NCI-H1105 (cell line): ENCODE data around the gene SULT2B1.

Experiments used
- DNase-seq: peaks from one replicate; lab custom pipeline; 2025; lab: John Stamatoyannopoulos, UW

Gene SULT2B1

GRCh38 chr19:48634424-48635262, 82.7 kb downstream of the SULT2B1 start:
- peak; percentile 95 for DNase-seq

DNA sequence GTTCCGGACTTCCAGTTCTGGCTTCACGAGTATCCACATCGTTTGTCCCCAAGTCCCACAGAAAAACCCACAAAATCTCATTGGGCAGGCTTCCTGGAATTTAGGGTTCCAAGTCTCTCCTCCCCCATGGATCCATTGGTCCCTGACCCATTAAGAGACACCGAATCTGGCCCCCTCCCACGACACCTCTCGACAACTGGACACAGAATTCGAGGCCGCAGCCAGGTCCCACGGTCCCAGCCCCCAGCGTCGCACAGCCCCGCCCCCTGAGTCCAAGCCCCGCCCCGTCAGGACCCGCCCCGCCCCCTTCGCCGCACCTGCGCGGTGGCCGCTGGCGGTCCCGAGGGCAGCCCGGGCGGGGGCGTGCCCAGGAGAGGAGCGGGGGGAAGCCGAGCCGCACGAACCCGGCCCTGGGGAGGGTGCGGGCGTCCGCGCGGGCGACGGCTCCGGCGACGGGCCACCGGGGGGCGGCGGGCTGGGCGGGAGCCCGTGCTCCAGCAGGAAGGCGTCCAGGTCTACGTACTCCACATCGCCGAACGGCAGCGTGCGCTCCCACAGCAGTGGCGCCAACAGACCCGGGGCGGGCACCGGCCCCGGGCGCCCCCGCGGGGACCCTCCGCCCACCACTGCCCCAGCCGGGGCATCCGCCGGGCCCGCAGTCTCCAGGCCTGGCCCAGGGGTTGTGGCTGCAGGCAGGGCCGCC, 83.4 kb downstream of the SULT2B1 start:
- DNase-seq, result peak; percentile 56

GRCh38 chr19:48635966-48636858, 84.2 kb downstream of the SULT2B1 start:
- no peak for DNase-seq

DNA sequence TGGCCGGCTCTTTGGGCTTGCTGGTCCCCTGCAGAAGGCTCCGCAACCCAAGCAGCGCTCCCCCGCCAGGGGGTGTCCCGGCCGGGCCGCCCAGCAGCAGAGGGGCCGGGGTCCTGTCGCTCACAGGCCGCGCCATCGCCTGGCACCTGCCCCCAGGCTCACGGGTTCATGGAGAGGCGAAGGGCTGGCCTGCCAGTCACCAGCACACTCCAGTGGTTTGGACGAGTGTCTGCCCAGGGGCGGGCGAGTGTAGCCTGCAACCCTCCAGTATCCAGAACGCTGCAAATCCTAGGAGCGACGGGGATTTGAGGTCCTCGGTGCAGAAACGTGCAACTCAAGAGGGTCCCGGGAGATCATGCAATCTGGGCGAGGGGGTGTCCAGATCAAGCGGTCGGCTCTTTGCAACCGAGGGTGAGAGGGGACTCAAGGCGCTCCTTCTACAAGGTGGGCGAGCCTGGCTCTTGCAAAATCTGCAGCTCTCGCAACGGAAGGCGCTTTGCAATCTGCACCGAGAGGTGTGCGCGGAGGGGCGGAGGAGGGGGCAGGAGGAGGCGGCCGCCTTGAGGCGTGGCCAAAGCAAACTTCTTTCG, 85.0 kb downstream of the SULT2B1 start, which contains the start of gene DBP:
TSS of gene DBP (minus strand) at position 521 of the 590 bp plus-strand sequence. CDS start at position 136, 385 bp downstream.
- no peak for DNase-seq

DNA sequence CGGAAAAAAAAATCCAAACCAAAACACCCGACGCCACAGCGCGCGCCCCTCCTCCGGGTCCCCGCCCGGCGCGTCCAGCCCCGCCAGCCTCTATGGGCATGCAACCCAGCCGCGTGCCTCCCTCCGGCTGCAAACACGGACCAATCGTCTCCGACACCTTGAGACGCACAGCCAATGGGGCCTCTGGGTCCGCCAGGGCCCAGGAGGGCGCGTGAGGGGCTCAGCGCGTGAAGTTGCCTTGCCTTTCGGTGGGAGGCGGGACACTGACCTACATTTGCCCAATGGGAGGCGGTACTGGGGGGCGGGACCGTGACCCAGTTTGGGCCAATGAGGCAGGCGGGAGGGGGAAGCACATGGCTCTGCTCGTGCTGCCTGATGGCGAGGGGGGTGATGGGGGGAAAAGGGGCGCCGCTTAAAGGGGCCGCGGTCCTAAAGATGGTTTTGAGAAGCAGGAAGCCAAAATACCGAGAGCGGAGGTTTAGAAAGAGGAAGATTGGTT, 85.5 kb downstream of the SULT2B1 start:
- DNase-seq, result peak; percentile 98

DNA sequence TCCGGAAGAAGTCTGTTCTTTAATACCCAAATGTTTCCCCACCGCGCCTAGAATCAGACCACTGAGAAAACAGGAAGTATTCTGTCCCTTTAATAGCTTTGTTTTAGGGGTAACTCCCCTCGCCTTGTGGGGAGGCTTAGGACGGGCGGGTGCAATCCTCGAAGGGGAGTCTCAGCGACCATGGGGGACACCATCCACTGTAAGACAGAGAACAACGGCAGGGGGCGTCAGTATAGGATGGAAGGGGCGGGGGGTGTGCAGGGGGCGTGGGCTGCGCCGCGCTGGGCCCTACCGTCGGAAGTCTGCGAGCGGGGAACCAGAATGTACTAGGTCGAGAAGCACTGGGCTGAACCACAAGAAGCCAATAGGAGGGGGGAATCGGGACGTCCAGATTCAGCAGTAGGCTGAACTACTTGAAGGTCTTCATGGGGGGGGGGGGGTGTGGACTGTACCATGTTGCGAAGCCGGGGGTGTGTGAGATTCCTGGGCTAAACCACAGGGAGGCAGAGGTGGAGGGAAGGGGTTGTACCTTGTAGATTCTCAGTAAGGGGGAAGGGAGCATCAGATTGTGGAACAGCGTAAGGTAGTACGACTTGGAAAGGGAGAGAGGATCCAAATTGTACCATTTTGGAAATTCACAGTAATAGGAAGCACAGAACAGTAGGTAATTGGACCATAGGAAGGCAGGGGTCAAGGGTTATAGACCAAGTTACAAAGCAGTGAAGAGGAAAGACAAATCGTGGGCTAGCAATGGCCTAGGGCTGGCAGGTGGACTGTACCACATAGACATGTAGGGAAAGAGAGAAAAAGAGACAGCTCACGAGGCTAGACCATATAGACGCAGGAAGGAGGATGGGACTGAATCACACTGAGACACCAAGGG, 86.2 kb downstream of the SULT2B1 start:
- peak; percentile 73 for DNase-seq

DNA sequence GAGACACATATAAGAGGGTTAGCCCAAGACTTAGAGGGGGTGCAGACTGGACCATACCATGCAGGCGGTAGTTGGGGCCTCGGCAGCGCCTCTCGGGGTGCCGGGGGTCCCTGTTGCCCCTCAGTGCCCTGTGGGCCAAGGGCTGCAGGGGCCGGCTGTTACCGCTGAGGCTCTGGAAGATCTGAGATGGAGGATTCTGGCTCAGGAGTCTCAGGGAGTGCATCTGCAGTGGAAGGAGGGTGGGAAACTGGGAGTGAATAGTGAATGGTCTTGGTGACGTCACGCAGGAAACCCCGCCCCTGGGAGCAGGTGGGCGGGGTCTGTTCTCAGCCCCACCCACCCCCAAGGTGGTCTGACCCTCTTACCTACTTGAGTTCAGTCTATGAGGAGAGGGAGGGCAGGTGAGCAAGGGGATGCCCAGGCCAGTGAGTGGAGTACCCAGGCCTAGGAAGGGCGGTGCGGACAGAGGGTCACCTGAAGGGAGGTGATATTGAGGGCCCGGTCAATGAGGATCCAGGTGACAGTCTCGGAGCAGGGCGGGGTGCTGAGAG, 86.9 kb downstream of the SULT2B1 start:
- DNase-seq, result no peak

GRCh38 chr19:48639483-48640375, 87.8 kb downstream of the SULT2B1 start:
- no peak for DNase-seq

GRCh38 chr19:48641850-48642249, 89.9 kb downstream of the SULT2B1 start:
- no peak for DNase-seq

- DNase-seq, result no peak
These were observed 90.9 kb downstream of the SULT2B1 start for GRCh38 chr19:48642862-48643261.

GRCh38 chr19:48644355-48644754, 92.4 kb downstream of the SULT2B1 start:
- no peak for DNase-seq

DNA sequence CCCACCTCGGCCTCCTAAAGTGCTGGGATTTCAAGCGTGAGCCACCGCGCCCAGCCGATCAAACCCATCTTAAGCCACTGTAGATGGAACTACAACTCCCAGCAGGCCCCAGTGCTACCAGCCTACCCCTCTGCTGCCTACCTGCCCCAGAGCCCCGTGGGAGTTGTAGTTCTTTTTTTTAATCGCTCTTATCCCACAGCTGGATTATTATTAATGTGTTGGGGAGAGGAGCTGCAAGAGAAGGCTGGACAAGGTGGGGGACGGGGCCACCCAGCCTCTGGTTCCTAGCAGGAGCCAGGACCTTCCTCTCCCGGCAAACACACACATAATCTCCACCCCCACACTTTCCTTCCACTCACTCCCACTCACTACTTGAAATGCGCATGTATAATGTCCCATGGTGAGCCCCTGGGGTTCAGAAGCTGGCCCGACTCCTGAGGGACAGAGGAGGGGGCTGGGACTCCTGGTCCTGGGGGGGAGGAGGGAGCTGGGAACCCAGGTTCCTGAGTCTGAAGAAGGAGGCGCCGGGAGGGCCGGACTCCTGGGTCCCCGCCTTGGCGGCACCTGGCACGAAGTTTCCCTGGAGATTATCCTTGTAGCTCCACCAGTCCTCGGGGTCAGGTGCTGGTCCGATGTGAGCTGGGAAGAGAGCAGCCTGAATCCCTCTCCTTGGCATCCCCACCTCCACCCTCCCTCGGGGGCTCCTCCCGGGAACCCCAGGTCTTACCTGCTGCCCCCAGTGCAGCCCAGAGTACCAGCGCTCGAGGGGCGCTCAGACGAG, 93.1 kb downstream of the SULT2B1 start:
- peak; percentile 58 for DNase-seq

DNA sequence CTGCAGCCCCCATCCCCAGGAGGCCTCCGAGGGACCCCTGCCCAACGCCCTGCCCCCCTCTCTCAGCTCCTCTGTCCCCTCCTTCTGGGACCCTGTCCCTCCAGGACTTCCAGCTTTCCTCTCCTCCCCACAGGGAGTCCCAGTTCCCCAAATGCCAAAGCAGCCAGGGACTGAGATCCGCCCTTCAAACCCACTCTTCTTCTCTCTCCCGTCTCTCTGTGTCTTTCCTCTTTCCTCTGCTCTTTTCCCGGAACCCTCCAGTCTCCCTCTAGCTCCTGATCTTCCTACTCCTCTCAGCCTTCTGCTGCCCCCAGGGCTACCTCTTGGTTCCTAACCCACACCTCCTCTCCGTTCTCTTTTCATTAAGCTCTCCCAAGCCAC, 93.6 kb downstream of the SULT2B1 start:
- DNase-seq, result no peak

GRCh38 chr19:48646001-48646721, 94.2 kb downstream of the SULT2B1 start, which contains the start of gene CA11:
TSS of gene CA11 (minus strand) at chr19:48646187. CDS start at chr19:48645632, 555 bp downstream.
- DNase-seq, result peak; percentile 93

DNA sequence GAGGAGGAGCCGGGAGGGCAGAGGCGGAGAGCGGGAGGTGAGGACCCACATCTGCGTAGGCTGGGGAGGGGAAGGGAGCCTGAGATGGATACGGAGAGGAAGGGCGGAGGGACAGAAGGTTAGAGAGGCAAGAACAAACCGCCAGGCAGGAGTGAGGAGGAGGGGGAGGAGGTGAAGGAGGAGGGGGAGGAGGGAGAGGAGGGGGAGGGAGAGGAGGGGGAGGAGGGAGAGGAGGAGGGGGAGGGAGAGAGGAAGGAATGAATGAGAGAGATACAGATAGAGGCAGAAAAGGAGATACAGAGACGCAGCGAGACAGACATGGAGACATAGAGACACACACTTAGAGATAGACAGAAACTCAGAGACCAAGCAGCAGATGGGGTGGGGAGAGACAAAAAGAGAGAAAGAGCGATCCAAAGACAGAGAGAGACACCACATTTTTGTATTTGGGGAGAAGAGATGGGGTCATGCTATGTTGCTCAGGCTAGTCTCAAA, 94.8 kb downstream of the SULT2B1 start:
- no peak for DNase-seq

DNA sequence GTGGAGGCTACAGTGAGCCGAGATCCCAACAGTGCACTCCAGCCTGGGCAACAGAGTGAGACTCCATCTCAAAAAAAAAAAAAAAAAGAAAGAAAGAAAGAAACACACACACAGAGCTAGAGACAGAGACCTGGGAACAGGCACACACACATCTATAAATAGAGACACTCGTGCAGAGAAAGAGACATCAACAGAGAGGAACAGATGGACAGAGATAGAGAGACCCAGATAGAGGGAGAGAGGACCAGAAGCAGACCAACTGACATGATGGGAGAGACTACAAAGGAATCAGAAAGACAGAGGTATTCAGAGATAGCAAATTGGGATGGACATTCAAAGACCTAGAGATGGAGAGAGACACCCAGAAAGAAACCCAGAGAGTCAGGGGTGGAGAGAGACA, 96.2 kb downstream of the SULT2B1 start:
- no peak for DNase-seq
